Right lobe of liver (tissue), 4 donors: ENCODE data around the gene KRTAP12-1.

Experiments used
- CTCF ChIP-seq, 4 donors: fragments of 200-600 bp in 3 of 4; fragments of 450-650 bp in 1 of 4; IDR thresholded peaks; one replicate each; pipeline versions ENCODE4 v1.5.1 to v1.8.0; 2016 to 2022; ENCODE audit warnings: antibody characterized with exemption in 4 of 4, mild to moderate bottlenecking in 2 of 4
- POLR2A ChIP-seq: fragments of 450-650 bp; IDR thresholded peaks from one replicate; pipeline ENCODE4 v1.6.1; 2017; ENCODE audit warnings: antibody characterized with exemption, mild to moderate bottlenecking
- donor health status: DM: no; HTN: no; CAD: no.
- donor health status: DM: no; HTN: no; CAD: no.
- donor health status: DM: no; HTN: yes; CAD: no.

DNA sequence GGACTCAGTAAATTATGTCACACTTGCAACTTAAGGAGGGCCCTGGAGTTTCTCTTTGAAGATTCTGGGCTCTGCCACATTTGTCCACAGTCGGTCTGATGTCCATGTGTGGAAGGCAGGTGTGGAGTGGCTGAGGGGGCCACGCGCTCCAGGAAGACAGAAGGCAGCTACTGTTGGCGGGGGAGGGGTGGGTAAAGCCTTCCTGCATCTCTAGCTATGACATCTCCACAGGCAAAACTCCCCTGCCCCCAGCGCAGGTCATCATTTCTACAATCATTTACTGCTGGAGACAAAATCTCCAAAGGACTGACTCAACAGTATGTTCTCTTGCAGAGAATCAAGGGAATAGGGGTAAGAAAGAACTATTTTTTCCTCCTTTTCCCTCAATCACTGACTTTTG, 40.8 kb upstream of the KRTAP12-1 start:
- TF ChIP-seq CTCF (IDR thresholded peaks at IDR 0.05) (no peak), POLR2A (no peak)
